Measurements from ENCODE around the gene CENATAC.
"Not testable (repeated sequence)": the region's sequence is repeated elsewhere in the genome, so short reads cannot be mapped to it uniquely, and the experiment has no call there.

The CENATAC gene

GRCh38 chr11:119027561-119028345, 29.8 kb downstream of the CENATAC start:
- DNase-seq = no peak

GRCh38 chr11:119028346-119029068, 30.6 kb downstream of the CENATAC start:
- no peak for DNase-seq

- DNase-seq = no peak
Measured at GRCh38 chr11:119029069-119029339, 31.1 kb downstream of the CENATAC start.

- DNase-seq = peak; percentile 6
Measured at GRCh38 chr11:119029340-119030028, 31.5 kb downstream of the CENATAC start.

DNA sequence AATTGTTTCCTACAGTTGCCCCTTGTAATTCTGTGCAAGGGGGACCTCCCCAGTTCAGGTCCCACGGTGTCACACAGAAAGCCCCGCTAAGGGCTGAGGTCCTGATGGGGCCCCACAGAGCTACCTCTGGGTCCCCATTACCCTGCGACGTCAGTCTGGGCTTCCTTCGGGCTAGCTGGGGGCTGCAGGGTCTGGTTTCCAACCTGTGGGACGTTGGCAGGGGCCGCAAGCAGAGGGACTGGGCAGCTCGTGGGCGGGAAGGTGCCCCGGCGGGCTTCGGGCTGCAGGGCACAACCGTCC, 32.0 kb downstream of the CENATAC start:
- no peak for DNase-seq

GRCh38 chr11:119030329-119031047, 32.5 kb downstream of the CENATAC start, which contains the start of gene SLC37A4:
Gene SLC37A4, minus strand, starts transcription at chr11:119030877.
- DNase-seq = peak; percentile 98

- DNase-seq = no peak
Measured at GRCh38 chr11:119031912-119032280, 34.0 kb downstream of the CENATAC start.

GRCh38 chr11:119033421-119033820, 35.5 kb downstream of the CENATAC start:
- DNase-seq = not testable (repeated sequence)

GRCh38 chr11:119034813-119035212, 36.9 kb downstream of the CENATAC start:
- no peak for DNase-seq

DNA sequence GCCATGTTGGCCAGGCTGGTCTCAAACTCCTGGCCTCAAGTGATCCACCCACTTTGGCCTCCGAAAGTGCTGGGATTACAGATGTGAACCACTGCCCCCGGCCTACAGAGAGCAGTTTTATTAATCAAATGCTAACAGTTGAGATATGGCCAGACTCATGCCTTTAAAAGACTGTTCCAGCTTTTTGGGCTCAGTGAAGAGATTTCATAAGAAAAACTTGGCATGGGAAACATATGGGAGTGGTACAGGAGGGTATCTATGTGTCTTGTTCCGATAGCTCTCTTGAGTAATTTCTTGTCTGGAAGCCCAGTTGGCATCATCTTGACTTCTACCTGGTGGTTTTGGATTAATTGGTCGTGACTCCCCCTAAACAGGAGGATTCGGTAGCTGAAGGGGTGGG, 40.9 kb downstream of the CENATAC start:
- DNase-seq = no peak

GRCh38 chr11:119039471-119039870, 41.5 kb downstream of the CENATAC start:
- not testable (repeated sequence) for DNase-seq

- DNase-seq = no peak
Measured at GRCh38 chr11:119041821-119042514, 44.0 kb downstream of the CENATAC start.

DNA sequence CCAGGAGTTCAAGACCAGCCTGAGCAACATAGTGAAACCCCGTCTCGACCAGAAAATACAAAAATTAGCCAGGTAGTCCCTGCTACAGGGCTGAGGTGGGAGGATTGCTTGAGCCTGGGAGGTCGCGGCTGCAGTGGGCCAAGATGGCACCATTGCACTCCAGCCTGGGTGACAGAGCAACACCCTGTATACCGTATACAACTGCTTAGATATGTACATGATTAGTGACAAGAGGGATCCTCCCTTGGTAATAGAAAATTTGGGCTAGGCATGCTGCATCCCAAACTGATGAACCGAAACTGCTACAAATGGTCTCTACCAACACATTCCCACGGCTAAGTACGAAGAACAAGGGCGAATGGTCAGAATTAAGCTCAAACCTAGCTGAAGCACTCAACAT, 45.0 kb downstream of the CENATAC start:
- DNase-seq = no peak

- DNase-seq = no peak
Measured at GRCh38 chr11:119044708-119045107, 46.8 kb downstream of the CENATAC start.

DNA sequence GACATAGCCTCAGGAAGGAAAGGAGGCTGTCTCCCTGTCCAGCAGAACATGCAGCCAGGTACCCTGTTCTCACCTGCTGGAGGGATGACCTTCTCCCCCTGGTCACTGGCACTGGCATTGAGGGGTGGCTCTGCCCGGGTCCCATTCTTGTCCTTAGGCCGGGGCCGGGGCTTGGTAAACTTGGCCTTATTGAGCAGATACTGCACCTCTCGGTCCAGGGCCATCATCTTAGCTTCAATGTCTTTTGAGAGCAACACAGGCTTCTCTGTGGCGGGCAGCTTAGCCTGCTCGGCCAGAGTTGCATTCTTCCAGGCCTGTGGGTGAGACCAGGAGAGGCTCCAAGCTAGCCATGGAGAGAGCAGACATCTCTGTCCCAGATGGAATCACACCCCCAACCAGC, 48.6 kb downstream of the CENATAC start:
- no peak for DNase-seq

GRCh38 chr11:119047205-119047604, 49.3 kb downstream of the CENATAC start:
- no peak for DNase-seq

- DNase-seq = no peak
Measured at GRCh38 chr11:119048644-119049043, 50.7 kb downstream of the CENATAC start.

- no peak for DNase-seq
Measured at GRCh38 chr11:119049081-119049480, 51.1 kb downstream of the CENATAC start.

DNA sequence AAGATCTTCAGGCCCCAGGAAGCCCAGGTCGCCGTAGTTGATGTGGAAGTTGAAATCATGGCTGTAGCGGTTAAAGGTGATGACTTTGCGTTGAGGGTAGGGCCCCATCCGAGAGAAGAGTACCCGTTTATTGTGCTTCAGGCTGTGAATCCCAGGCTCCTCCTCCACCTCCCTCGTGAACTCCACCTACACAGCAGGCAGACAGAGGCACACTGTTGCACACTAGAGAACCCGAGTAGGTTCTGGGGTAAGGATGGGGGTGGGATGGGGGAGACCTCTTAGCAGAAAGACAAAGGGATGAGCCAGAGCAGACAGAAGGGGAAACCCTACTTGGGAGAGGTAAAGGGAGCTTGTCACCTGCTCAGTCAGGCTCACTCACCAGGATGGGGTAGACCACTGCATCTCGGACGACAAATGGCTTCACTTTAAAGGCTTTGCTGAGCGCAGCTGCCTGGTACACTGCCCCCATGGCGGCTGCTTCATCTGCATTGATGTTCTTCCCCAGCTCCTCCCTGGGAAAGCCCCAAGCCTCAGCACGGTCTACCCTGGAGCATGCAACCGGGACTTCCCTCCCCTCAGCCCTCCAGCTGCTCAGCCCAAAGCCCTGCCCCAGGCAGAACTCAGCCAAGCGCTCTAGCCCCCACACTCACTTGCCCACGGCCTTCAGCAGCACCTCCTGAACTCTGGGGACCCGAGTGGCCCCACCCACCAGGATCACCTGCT, 53.7 kb downstream of the CENATAC start:
- DNase-seq = no peak

- no peak for DNase-seq
Measured at GRCh38 chr11:119052163-119052814, 54.4 kb downstream of the CENATAC start.

DNA sequence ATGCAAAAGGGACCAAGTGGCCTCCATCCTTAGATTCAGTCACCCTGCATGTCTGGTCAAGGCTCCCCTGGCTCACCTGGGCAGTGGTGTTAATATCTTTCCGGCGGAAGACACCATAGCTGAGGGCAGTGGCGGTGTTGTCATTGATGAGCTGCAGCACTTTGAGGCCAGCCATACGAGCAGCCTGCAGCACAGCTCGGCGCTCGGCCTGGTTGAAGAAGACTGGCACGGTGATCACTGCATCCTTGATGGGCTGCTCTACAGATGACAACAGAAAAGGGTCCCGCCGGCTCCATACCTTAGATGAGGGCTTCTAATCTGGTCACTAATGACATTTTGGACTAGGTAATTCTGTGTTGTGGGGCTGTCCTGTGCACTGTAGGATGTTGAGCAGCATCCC, 56.5 kb downstream of the CENATAC start:
- DNase-seq = no peak

DNA sequence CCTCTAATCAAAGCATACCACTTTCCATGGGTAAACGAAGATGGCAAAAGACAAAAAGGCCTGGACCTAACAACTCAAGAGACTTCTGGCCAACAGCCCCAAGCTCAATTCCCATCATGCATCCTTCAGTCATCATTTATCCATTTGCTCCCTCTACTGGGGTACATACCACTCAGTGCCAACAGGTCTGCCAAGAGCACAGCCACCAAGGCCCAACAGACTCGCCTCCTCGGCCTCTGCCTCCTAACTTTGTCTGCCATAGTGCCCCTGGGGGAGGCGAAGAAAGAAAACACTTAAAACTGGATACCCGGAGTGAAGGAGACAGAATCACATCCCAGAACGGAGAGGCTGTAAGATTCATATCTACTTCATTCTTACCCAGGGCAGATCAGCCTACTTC, 58.0 kb downstream of the CENATAC start:
- no peak for DNase-seq

Data from NCI-H146 (cell line).